Measurements from ENCODE around the gene GZMM.

The GZMM gene

DNA sequence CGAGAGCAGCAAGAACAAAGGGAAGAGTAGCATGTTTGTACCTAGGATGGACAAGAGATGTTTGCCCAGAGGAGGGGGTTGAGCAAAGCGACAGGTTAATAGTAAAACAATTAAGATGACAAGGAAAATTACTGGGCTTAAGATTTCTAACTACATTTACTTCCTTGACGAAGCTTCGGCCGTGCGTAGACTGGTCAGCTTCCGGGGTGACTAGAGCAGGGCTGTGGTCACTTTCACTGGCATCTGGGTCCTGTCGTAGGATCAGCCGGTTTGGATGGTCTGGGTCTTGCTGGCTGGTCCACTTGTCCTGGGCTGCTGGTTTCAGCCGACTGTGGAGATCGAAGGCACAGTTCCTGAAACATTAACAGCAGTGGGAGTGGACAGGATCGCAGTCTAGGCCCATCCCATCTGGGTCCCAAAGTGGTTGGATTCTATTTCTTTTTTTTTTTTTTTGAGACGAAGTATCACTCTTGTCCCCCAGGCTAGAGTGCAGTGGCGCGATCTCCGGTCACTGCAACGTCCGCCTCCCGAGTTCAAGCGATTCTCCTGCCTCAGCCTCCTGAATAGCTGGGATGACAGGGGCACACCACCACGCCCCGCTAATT lies 23.5 kb downstream of the GZMM start:
- H3K4me3 Mint-ChIP-seq = no peak overlapping the region
- H3K4me1 Mint-ChIP-seq = peaks cover 15% of the 10 kb centered on the region
- ATAC-seq (replicated peaks; ENCODE audit: extremely low read depth, poor library complexity, severe bottlenecking) = no peak
- H3K36me3 Mint-ChIP-seq (ENCODE audit: insufficient read depth) = peaks cover 27% of the 10 kb centered on the region
- DNase-seq (ENCODE audit: low spot score in 2 of 2) = no peak
- no peaks in the 10 kb centered on the region for H3K9me3 Mint-ChIP-seq
- H3K27ac Mint-ChIP-seq (ENCODE audit: low read depth) = peak overlapping the region; percentile 67
- no peaks in the 10 kb centered on the region for H3K27me3 Mint-ChIP-seq

DNA sequence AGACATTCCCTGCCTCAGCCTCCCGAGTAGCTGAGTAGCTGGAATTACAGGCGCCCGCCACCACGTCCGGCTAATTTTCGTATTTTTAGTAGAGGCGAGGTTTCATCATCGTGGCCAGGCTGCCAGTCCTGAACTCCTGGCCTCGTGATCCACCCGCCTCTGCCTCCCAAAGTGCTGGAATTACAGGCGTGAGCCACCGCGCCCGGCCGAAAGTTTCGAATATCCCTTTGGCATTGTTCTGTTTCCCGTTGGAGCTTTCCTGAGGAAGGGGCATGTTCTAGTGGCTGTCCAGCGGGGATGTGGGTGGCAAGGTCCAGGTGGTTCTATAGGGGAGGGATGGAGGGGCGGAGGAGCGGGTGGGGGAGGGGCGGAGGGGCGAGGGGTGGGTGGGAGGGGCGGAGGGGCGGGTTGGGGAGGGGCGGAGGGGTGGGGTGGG lies 26.4 kb downstream of the GZMM start:
- H3K9me3 Mint-ChIP-seq = no peaks in the 10 kb centered on the region
- peak overlapping the region; percentile 55 for H3K4me3 Mint-ChIP-seq
- no peaks in the 10 kb centered on the region for H3K27me3 Mint-ChIP-seq
- ATAC-seq (replicated peaks; ENCODE audit: extremely low read depth, poor library complexity, severe bottlenecking) (no peak), DNase-seq (ENCODE audit: low spot score in 2 of 2) (no peak)
- H3K36me3 Mint-ChIP-seq (ENCODE audit: insufficient read depth) = peaks cover 29% of the 10 kb centered on the region
- H3K27ac Mint-ChIP-seq (ENCODE audit: low read depth) = peak overlapping the region; percentile 94
- H3K4me1 Mint-ChIP-seq = peaks cover 32% of the 10 kb centered on the region

DNA sequence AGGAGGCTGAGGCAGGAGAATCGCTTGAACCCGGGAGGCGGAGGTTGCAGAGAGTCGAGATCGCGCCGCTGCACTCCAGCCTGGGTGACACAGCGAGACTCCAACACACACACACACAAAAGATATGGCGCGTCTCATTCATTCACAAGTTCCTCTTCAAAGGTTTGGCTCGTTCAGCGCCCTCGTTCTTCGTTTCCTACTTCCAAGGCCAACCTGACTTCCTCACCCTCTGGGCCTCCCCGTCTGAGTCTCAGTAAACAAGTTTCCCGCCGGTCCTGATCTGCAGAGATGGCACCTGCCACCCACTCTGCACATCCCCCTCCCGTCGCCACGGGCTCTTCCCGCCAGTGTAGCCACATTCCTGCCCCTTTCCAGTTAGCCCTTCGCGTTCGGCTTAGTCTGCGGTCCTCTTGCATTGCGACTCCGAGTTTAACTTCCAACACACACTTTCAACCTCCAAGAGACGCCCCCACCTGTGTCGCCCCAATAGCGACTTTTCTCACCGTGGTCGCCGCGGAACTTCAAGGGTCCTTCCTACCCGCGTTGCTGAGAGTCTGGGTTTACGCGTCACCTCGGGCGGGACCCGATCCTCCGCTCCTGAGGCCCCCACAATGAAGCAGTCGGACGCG lies 27.2 kb downstream of the GZMM start:
- peak; percentile 30 to 51 for DNase-seq (ENCODE audit: low spot score in 2 of 2)

DNA sequence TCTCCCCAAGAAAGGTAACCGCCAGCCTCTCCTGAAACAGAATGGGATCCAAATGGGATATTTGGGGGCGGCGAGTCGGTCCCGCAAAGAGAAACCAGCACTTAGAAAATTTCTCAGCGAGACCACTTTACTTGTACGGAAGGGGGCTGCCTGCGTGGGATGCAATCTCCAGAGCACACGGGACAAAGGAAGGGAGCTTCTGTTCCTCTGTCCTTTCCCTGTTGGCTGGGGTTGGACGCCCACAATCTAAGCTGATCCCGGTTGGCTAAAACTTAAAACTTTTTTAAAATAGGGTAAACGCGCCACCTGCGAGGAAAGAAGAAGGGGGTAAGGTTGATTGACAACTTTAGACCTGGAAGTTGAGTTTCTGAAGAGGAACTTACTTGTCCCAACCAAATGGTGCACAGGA lies 27.7 kb downstream of the GZMM start:
- no peaks in the 10 kb centered on the region for H3K27me3 Mint-ChIP-seq

More for the DNA sequence above, 27.2 kb downstream of the GZMM start:
- H3K36me3 Mint-ChIP-seq (ENCODE audit: insufficient read depth) = peaks cover 29% of the 10 kb centered on the region
- no peaks in the 10 kb centered on the region for H3K27me3 Mint-ChIP-seq
- H3K4me1 Mint-ChIP-seq = peaks cover 32% of the 10 kb centered on the region
- peak overlapping the region; percentile 94 for H3K27ac Mint-ChIP-seq (ENCODE audit: low read depth)
- H3K4me3 Mint-ChIP-seq = peak overlapping the region; percentile 80
- ATAC-seq (replicated peaks; ENCODE audit: extremely low read depth, poor library complexity, severe bottlenecking) = peak; percentile 29
- no peaks in the 10 kb centered on the region for H3K9me3 Mint-ChIP-seq

DNA sequence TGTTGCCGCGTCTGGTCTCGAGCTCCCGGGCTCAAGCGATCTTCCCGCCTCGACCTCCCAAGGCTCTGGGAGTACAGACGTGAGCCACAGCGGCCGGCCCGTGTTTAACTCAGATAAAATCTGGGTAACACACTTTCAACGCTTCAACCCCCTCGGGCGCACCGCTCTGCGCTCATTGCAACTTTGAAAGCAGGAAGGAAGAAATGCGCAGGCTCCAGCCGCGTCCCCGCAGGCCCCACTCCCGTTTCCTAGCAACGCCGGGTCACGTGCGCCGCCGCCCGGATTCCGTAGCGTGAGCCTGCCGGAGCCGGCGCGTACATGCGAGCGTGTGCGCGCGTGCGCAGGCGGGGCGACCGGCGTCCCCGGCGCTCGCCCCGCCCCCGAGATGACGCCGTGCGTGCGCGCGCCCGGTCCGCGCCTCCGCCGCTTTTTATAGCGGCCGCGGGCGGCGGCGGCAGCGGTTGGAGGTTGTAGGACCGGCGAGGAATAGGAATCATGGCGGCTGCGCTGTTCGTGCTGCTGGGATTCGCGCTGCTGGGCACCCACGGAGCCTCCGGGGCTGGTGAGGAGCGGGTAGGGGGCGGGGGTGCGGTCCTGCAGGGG lies 28.4 kb downstream of the GZMM start, which contains the start of gene BSG:
Gene BSG, plus strand, starts transcription at position 457 of the 603 bp plus-strand sequence. Its CDS starts 39 bp downstream, at position 496.
- Mint-ChIP-seq H3K9me3 (no peaks in the 10 kb centered on the region), H3K27me3 (no peaks in the 10 kb centered on the region), H3K27ac (ENCODE audit: low read depth) (peak within 1 kb of the TSS; percentile 94), H3K4me3 (peak within 1 kb of the TSS; percentile 80), H3K4me1 (peaks cover 41% of the 10 kb centered on the region), H3K36me3 (ENCODE audit: insufficient read depth) (peaks cover 24% of the 10 kb centered on the region)
- ATAC-seq (replicated peaks; ENCODE audit: extremely low read depth, poor library complexity, severe bottlenecking) = peak; percentile 84
- DNase-seq (ENCODE audit: low spot score in 2 of 2) = peak; percentile 94 to 98

More for the DNA sequence above, 27.7 kb downstream of the GZMM start:
- peak; percentile 13 for ATAC-seq (replicated peaks; ENCODE audit: extremely low read depth, poor library complexity, severe bottlenecking)
- Mint-ChIP-seq H3K4me3 (peak overlapping the region; percentile 80), H3K9me3 (no peaks in the 10 kb centered on the region), H3K27ac (ENCODE audit: low read depth) (peak overlapping the region; percentile 94), H3K4me1 (peaks cover 36% of the 10 kb centered on the region), H3K36me3 (ENCODE audit: insufficient read depth) (peaks cover 26% of the 10 kb centered on the region)
- DNase-seq (ENCODE audit: low spot score in 2 of 2) = no peak

DNA sequence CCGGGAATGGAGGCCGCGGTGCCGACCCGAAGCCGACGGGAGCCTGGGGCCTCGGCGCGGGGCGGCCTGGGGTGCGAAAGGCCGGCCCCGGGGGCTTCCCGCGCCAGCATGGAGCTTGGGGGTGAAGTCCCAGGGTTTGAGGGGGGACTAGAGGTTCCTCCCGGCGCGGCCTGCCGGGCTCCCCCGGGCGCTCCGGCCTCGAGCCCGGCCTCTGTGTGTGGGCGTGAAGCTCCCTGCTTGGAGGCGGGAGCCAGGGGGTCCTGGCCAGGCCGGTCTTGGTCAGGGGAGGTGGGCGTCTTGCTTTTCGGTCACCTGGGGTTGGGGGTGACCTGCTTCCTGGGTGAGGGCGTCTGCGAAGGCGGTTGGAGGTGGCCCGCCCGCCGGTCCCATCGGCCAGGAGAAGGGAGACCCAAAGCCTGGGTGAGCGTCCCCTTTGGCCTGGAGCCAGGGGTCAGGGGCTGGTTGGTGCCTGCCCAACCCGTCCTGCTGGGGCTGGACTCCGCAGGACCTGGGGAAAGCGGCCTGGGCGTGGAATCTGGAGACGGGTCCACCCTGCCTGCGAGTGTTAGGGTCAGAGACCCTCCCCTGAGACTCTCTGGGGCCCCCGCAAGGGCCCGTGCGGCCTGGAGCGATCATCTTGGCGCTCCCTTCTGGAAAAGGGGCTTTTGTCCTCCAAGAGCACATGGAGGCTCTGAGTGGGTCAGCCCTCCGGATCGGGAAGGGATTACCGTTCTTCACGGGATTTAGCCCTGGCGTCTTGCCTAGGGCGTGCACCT lies 29.1 kb downstream of the GZMM start:
- DNase-seq (ENCODE audit: low spot score in 2 of 2) (no peak), ATAC-seq (replicated peaks; ENCODE audit: extremely low read depth, poor library complexity, severe bottlenecking) (no peak)
- peak overlapping the region; percentile 80 for H3K4me3 Mint-ChIP-seq
- H3K36me3 Mint-ChIP-seq (ENCODE audit: insufficient read depth) = peaks cover 24% of the 10 kb centered on the region
- peaks cover 41% of the 10 kb centered on the region for H3K4me1 Mint-ChIP-seq
- peak overlapping the region; percentile 94 for H3K27ac Mint-ChIP-seq (ENCODE audit: low read depth)
- H3K27me3 Mint-ChIP-seq = no peaks in the 10 kb centered on the region
- H3K9me3 Mint-ChIP-seq = no peaks in the 10 kb centered on the region

DNA sequence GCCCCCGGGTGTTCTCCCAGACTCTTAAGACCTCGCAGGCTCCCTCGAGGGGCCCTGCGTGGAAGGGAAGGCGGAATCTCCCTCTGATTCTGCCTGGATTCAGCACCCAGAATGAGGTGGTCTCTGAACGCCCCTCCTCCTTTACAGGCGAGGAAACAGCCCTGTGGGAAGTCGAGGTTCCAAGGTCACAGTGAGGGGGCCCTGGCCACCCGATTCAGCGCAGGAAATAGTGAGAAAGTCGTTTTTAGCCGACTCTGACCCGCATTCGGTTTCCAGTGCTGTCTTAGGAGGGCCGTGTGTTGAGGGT lies 29.6 kb downstream of the GZMM start:
- Mint-ChIP-seq H3K9me3 (no peaks in the 10 kb centered on the region), H3K27ac (ENCODE audit: low read depth) (no peak overlapping the region), H3K4me1 (peaks cover 41% of the 10 kb centered on the region)

DNA sequence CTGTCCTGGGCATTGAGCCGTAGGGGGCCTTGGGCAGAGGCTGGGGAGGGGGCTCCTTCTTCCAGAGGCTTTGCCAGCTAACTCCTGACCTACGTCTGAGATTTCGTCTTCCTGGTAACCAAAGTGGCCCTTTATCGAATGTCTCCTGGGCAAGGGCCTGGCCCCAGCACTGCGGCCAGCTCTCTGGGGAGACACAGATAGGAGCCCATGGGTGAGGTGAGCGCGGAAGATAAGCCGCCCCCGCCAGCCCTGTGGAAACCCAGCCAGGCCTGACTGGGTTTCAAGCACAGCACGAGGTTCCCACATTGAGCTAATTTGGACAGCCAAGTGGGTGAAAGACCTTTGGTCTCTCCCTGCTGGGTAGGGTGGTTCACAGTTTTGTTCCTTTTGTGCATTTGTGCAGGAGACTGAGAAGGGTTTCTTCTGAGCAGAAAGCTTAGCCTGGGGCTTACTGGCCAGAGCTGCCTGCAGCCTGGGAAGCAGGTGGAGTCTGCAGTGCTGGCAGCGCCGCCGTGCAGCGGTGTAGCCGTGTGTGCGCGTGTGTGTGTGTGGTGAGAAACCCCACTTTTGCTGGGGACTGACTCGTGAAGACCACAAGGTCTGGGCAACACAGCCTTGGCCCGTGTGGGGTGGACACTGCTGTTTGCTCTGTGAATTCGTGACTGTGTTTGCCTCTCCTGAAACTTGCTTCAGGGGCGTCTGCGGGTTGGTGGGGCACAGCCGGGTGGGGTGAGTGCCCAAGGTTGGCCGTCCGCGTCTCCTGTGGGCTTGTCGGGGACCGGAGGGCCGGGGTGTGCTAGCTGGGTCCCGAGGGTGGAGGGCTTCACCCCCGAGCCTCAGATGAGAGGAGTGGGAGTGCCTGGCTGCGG lies 31.0 kb downstream of the GZMM start:
- no peaks in the 10 kb centered on the region for H3K27me3 Mint-ChIP-seq
- peak overlapping the region; percentile 80 for H3K4me3 Mint-ChIP-seq
- no peaks in the 10 kb centered on the region for H3K9me3 Mint-ChIP-seq
- DNase-seq (ENCODE audit: low spot score in 2 of 2) = no peak
- H3K27ac Mint-ChIP-seq (ENCODE audit: low read depth) = peak overlapping the region; percentile 73
- peaks cover 20% of the 10 kb centered on the region for H3K36me3 Mint-ChIP-seq (ENCODE audit: insufficient read depth)
- peaks cover 41% of the 10 kb centered on the region for H3K4me1 Mint-ChIP-seq
- ATAC-seq (replicated peaks; ENCODE audit: extremely low read depth, poor library complexity, severe bottlenecking) = no peak

More for the DNA sequence above, 29.6 kb downstream of the GZMM start:
- no peak for ATAC-seq (replicated peaks; ENCODE audit: extremely low read depth, poor library complexity, severe bottlenecking)
- peaks cover 25% of the 10 kb centered on the region for H3K36me3 Mint-ChIP-seq (ENCODE audit: insufficient read depth)
- peak overlapping the region; percentile 80 for H3K4me3 Mint-ChIP-seq
- no peaks in the 10 kb centered on the region for H3K27me3 Mint-ChIP-seq
- DNase-seq (ENCODE audit: low spot score in 2 of 2) = no peak

DNA sequence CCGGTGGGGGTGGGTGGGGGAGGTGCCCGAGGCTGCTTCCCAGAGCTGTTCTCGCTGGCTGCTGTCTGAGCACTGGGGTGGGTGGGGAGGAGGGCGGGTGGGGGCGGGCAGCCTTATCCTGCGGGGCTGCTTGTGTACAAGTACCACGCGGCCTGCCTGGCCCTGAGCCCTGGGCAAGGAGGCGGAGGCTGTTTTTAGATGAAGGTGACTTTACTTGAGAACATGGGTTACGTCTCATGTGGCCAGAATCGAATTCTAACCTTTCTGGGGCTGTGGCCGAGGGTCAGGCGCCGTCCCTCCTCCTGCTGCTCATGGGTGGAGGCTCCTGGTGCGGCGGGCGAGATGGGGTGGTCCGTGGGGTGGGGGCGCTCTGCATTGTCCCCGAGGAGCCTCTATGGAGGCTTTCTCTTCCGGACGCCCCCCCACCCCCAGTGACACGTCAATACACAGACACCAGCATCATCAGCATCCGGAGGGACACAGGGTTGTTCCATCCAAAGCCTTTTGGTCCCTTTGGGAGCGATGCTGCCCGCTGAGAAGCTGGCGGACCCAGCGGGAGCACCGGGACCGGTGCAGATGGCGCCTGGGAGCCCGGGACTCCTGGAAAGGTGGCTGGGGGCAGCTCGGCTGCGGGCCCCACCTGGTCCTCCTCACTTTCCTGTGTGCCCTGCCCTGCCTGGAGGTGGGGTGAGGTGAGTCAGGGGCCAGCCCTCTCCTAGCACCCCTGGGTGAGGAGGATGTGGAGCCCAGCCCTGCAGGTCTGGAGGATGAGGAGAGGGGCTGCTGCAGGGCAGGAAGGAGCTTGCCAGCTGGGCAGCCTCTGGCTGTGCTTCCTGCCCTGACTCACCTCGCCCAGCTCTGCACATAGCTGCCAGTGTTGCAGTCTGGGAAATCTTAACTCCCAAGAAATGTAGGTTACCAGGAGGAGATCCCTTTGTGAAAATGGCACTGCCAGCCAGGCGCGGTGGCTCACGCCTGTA lies 32.0 kb downstream of the GZMM start:
- Mint-ChIP-seq H3K4me3 (peak overlapping the region; percentile 80), H3K4me1 (peaks cover 40% of the 10 kb centered on the region), H3K27ac (ENCODE audit: low read depth) (no peak overlapping the region), H3K36me3 (ENCODE audit: insufficient read depth) (peaks cover 13% of the 10 kb centered on the region), H3K27me3 (no peaks in the 10 kb centered on the region), H3K9me3 (no peaks in the 10 kb centered on the region)
- no peak for ATAC-seq (replicated peaks; ENCODE audit: extremely low read depth, poor library complexity, severe bottlenecking)
- no peak for DNase-seq (ENCODE audit: low spot score in 2 of 2)

DNA sequence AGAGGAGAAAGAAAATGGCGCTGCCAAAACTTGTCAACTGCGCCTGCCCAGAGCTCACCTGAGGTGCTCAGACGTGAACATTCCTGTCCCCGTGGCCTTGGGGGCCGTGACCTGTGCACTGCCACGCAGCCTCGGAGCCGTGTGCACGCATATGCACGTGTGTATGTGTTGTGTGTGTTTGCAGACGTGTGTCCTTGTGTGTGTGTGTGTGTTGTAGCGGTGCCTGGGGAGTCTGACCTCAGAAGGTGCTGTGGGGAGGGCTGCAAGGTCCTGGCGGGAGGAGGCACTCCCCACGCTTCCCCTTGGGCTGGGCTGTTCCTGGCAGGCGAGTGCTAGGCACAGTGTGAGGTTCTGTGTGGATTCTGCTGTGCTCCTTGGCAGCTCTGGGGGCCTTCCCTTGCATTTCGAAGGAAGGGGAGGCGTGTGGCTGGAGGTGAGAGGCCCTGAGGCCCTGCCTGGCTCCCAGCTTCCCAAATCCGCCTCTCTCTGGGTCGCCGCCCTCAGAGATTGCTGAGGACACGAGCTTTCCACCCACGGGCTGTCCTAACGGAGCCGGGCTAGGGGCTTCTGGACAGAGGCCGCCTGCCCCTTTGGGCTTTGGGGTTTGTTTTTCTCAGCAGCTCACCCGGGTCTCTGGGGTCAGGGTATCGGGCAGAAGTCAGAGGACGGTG lies 33.0 kb downstream of the GZMM start:
- H3K36me3 Mint-ChIP-seq (ENCODE audit: insufficient read depth) = peaks cover 9% of the 10 kb centered on the region
- no peak overlapping the region for H3K27ac Mint-ChIP-seq (ENCODE audit: low read depth)
- ATAC-seq (replicated peaks; ENCODE audit: extremely low read depth, poor library complexity, severe bottlenecking) (no peak), DNase-seq (ENCODE audit: low spot score in 2 of 2) (no peak)
- H3K4me3 Mint-ChIP-seq = no peak overlapping the region
- peaks cover 32% of the 10 kb centered on the region for H3K4me1 Mint-ChIP-seq
- H3K9me3 Mint-ChIP-seq = no peaks in the 10 kb centered on the region
- no peaks in the 10 kb centered on the region for H3K27me3 Mint-ChIP-seq
